Spleen (tissue), 7 donors: ENCODE data around the gene EIF3A.

ENCODE experiments used
- POLR2A ChIP-seq, 3 donors: fragments of 450-650 bp; IDR thresholded peaks; one replicate each; pipeline ENCODE4 v1.5.1; 2017; ENCODE audit warnings: antibody characterized with exemption in 3 of 3, mild to moderate bottlenecking in 1 of 3
- POLR2AphosphoS5 ChIP-seq, 3 donors: sonication (generic); formaldehyde crosslinking; IDR thresholded peaks; one replicate each; pipeline ENCODE4 v1.5.1; 2017; ENCODE audit warnings: antibody characterized with exemption in 3 of 3
- TF ChIP-seq, protein P1 (sequence below), 11 experiments: fragments of 200-600 bp in 7 of 11; fragments of 450-650 bp in 4 of 11; sonication (generic) in 4 of 11; IDR thresholded peaks in 8 of 11; conservative IDR thresholded peaks in 3 of 11; 1 replicate in 7 of 11; 2 replicates in 4 of 11; pipeline versions ENCODE4 v1.4.0 to v1.8.0; 2016 to 2021; ENCODE audit warnings: antibody characterized with exemption in 11 of 11, inconsistent platforms in 4 of 11, mild to moderate bottlenecking in 1 of 11
- donor health status: DM: no; HTN: no; CAD: no; lungs with moderate emphysema.
- donor health status: DM: no; HTN: no; CAD: no.
- donor health status: DM: no; HTN: no; CAD: no.

DNA sequence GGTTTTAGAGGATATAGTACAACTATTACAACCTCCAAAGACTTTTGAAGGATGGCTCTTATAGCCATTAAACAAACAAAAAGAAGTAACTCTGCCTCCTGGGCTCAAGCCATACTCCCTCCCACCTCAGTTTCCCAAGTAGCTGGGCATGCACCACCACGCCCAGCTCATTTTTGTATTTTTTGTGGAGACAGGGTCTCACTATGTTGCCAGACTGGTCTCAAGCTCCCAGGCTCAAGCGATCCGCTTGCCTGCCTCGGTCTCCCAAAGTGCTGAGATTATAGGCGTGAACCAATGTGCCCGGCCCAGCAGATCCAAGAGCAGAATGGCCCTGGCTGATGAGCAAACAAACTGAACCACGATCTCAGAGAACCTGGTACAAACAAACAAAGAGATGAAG lies 35.1 kb downstream of the EIF3A start:
- TF ChIP-seq, protein P1, sequence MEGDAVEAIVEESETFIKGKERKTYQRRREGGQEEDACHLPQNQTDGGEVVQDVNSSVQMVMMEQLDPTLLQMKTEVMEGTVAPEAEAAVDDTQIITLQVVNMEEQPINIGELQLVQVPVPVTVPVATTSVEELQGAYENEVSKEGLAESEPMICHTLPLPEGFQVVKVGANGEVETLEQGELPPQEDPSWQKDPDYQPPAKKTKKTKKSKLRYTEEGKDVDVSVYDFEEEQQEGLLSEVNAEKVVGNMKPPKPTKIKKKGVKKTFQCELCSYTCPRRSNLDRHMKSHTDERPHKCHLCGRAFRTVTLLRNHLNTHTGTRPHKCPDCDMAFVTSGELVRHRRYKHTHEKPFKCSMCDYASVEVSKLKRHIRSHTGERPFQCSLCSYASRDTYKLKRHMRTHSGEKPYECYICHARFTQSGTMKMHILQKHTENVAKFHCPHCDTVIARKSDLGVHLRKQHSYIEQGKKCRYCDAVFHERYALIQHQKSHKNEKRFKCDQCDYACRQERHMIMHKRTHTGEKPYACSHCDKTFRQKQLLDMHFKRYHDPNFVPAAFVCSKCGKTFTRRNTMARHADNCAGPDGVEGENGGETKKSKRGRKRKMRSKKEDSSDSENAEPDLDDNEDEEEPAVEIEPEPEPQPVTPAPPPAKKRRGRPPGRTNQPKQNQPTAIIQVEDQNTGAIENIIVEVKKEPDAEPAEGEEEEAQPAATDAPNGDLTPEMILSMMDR (IDR thresholded peaks at IDR 0.05 in 8 of 11, conservative IDR thresholded peaks at IDR 0.05 in 3 of 11) = no peak
- TF ChIP-seq POLR2A (IDR thresholded peaks at IDR 0.05) (no peak), POLR2AphosphoS5 (IDR thresholded peaks at IDR 0.05) (no peak)
